GM18517 (cell line): ENCODE measurements around the gene CDC14A.

Source experiments
- ATAC-seq: cut with Tn5 transposase; IDR thresholded peaks from one replicate; pipeline ENCODE4 v1.9.1; 2021; ENCODE audit warnings: mild to moderate bottlenecking, moderate library complexity; ENCODE audit not compliant: unreplicated experiment

Gene CDC14A

GRCh38 chr1:100440075-100440809, 87.9 kb downstream of the CDC14A start:
- ATAC-seq, result no peak

DNA sequence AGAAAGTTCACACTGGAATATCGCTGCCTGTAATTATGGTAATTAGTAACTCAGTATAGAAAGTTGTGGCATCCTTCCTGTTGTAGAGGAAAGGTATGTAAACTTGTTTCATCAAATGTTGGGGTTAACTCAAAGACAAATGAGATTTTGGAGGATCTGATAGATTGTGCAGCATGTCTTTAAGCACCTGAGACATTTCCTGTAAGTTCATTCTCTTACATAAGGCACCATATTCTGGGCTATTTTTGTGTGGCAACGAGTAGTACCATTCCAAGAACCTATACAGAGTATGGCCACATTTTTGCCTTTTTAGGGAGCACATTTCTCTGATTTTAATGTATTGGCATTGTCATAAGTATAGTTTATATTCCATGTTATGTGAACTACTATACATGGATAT, 88.8 kb downstream of the CDC14A start:
- ATAC-seq, result no peak

DNA sequence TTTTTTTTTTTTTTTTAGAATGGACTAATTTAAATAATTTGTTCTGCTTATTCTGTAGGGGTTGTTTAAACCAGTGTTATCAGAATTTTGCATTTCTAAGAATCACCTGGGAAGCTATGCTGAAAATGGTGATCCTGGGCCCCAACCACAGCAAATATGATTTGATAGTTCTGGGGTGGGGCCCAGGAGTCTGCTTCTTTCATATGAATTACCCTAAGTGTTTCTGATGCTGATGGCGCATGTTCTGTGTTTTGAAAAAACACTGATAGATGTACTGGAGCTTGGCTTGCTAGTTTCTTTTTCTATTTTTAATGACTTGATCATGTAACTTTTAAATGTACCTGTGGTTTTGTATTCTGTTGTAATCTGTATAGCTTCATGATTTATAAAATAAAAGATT, 89.3 kb downstream of the CDC14A start:
- ATAC-seq, result no peak

- ATAC-seq, result peak; percentile 74
Measured at GRCh38 chr1:100443811-100444571, 91.7 kb downstream of the CDC14A start.

DNA sequence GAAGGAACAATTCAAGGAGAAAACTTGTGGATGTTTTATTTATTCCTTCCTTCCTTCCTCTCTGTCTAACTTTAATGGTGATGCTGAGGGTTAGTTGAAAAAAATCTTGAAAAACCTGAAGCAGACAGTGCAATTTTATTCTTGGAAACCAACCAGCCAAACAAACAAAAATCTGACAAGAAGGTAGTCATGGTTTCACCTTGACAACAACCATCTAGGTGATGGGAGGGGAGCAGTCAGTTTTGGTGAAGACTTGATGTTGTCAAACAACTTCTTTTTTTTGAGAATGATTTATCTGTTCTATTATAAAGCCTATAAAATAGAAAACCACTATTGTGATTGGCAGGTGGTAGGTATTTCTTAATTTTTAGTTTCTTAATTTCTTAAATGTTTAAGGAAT, 93.3 kb downstream of the CDC14A start:
- ATAC-seq, result no peak

- no peak for ATAC-seq
Measured at GRCh38 chr1:100448366-100448765, 96.1 kb downstream of the CDC14A start.

- peak; percentile 59 for ATAC-seq
Measured at GRCh38 chr1:100449477-100449876, 97.2 kb downstream of the CDC14A start.

GRCh38 chr1:100452641-100453040, 100.3 kb downstream of the CDC14A start:
- peak; percentile 88 for ATAC-seq

GRCh38 chr1:100455478-100456072, 103.3 kb downstream of the CDC14A start:
- peak; percentile 38 for ATAC-seq

DNA sequence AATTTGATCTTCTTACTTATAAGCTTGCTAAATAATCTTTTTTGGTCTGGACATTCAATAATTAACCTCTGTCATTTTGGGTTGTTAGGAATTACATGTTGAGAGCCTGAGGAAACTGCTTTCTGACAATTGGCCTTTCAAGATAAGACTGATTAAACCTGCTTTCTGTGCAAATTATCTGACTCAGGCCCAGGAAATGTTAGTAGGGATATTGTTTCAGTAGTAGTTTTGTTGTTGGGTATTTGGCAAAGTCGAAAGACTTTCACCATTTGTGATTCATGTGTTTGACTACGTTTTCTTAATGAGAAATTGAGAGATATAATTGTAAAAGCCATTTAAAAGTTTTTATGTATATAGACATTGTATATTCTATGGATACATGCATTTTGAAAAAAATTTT, 104.6 kb downstream of the CDC14A start:
- ATAC-seq, result no peak

- no peak for ATAC-seq
Measured at GRCh38 chr1:100457683-100458082, 105.4 kb downstream of the CDC14A start.

- ATAC-seq, result no peak
Measured at GRCh38 chr1:100458661-100459357, 106.5 kb downstream of the CDC14A start.

DNA sequence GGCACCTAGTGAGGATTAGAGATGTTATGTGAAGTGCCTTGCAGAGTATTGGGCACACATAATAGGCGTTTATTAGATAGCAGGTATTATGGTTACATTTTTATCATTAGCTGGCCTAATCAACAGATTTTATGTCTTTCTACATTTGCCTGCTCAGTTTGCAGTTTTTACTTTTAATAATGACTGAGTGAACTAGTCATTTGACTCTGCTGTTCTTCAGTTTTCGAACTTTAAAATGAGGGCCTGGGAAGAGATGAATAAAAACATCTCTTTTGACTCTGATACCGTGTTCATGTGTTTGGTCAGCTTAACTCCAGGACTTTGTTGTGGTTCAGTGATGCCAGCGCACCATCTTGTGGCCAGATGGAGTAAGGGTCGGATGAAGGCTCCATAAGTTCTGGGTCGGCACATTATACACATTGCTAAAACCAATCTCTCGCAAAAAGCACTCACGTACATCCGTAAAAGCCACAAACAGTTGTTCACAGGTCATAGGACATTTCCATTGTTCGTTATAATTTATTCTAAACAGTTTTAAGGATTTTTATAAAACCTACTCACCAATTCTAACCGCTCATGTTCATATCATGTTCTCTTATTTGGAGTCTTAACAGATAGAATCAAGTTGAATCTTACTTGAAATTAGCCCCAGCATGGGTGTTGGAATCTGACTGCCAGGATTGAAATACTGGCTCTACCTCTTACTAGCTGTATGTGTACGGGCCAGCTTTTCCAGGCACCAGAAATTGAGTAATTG, 107.2 kb downstream of the CDC14A start:
- ATAC-seq, result peak; percentile 89

- no peak for ATAC-seq
Measured at GRCh38 chr1:100461222-100461621, 108.9 kb downstream of the CDC14A start.

GRCh38 chr1:100462326-100463025, 110.2 kb downstream of the CDC14A start:
- ATAC-seq, result no peak

DNA sequence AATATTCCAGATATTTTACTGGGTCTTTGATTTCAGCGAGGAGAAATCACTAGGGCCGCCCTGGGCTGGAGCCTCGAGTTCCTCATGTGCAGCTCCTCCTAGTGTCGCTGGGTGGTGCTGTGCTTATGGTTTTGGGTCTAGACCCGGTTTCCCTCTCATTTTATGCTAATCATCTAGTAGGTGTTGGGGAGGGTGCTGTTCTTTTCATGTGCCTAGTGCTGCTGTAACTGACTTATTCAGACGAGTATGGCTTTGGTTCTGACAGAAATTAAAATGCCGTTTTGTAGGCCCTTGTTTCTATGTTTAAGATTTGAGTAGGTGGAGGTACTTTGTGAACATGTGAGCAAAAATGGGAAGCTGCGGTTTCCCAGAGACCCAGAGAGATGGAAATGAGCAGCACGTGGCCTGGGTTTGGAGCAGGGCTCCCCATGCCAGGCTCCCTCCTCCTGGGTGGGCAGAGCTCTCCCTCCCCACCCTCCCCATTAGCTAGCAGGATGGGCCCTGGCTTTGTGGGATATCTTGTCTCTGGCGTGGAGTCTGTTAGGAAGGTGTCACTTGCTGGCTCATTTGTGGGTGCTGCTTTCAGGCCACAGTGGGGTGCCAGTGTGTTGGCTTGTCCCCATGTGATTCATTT, 111.6 kb downstream of the CDC14A start:
- ATAC-seq, result peak; percentile 86

DNA sequence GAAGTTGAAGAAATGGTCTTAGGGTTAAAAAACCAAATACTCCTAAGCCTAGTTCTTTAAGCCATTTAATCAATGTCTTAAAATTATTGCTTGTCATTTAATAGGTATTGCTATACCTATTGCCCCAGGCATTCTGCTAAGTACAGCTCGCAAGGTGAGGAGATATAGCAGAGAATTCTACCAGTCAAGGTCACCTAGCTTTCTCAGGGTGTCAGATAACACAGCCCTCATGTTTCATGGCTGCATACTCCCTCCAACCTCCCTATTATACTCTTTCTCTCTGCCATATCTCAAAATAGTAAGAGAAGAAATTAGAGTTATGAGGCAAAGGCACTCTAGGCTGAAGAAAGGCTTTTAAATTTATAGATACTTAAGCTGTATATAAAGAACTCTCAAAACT, 117.3 kb downstream of the CDC14A start:
- ATAC-seq, result no peak

DNA sequence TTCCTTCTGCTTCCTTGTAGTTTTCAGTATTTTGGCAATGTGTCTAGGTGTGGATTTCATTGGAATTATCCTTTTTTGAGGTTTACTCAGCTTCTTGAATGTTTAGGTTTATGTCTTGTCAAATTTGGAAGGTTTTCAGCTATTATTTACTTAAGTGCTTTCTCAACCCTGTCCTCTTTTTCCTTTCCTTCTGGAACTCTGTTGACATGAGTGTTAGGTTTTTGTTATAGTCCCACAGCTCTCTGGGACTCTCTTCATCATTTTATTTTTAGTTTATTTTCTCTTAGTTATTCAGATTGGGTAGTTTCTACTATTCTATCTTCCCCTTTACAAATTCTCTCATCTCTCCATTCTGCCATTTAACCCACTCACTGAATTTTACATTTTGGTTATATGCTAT, 122.5 kb downstream of the CDC14A start:
- no peak for ATAC-seq

- no peak for ATAC-seq
Measured at GRCh38 chr1:100476735-100477290, 124.5 kb downstream of the CDC14A start.
